A549 (cell line): ENCODE measurements around the gene SORCS3. TPM values are rescaled to one million over a fixed set of nuclear protein-coding genes. Genes with fewer than 3 reads are reported as not detected.

Experiments used
- ATAC-seq, 2 experiments: fragments of 200-7000 bp in 1 of 2; fragments of >200 bp in 1 of 2; cut with Nextera tagmentation in 1 of 2; cut with Tn5 transposase in 1 of 2; 3 replicates each; pipeline versions ENCODE4 v1.8.0 to v1.9.1; 2018 to 2020; ENCODE audit warnings: mild to moderate bottlenecking in 1 of 2, moderate library complexity in 1 of 2
- CTCF ChIA-PET: fragments of 300-600 bp; sonication (Branson Sonifier 250); formaldehyde crosslinking; extraction: SDS; loops from one replicate; lab custom pipeline; 2021; ENCODE audit warnings: antibody characterized with exemption, inconsistent platforms; lab: Yijun Ruan, JAX
- POLR2A ChIA-PET: fragments of 350-600 bp; formaldehyde crosslinking; extraction: SDS; loops from one replicate; lab custom pipeline; 2021; ENCODE audit warnings: antibody characterized with exemption, inconsistent platforms; lab: Yijun Ruan, JAX
- DNase-seq, 2 experiments: peaks; one replicate each; pipeline versions ENCODE4 v3.0.0 to v3.0.0-alpha.2; 2011 to 2016; ENCODE audit warnings: low read depth in 1 of 2, low spot score in 1 of 2
- FAIRE-seq: peaks from 2 replicates; lab custom pipeline; 2011; peaks lifted over from hg19 to GRCh38; lab: Jason Lieb, UNC
- H3K27ac ChIP-seq, 2 experiments: fragments of >200 bp; sonication (Bioruptor Twin); formaldehyde crosslinking; 3 replicates each; pipeline ENCODE4 v1.5.1; 2016 to 2017
- H3K4me1 ChIP-seq: fragments of >200 bp; sonication (Bioruptor Twin); formaldehyde crosslinking; 3 replicates; pipeline ENCODE4 v1.6.1; 2016
- H3K4me2 ChIP-seq: fragments of >200 bp; sonication (Bioruptor Twin); formaldehyde crosslinking; 3 replicates; pipeline ENCODE4 v1.6.1; 2016
- H3K4me3 ChIP-seq: fragments of >200 bp; sonication (Bioruptor Twin); formaldehyde crosslinking; 3 replicates; pipeline ENCODE4 v1.5.1; 2016
- H3K9me3 ChIP-seq: fragments of >200 bp; sonication (Bioruptor Twin); formaldehyde crosslinking; 3 replicates; pipeline ENCODE4 v1.6.1; 2016
- CEBPB ChIP-seq, 2 experiments: fragments of >200 bp in 1 of 2; sonication (Bioruptor Twin) in 1 of 2; formaldehyde crosslinking in 1 of 2; IDR thresholded peaks; 2 replicates each; pipeline ENCODE4 v1.6.1; 2012 to 2016
- CHD4 ChIP-seq: fragments of 200-600 bp; sonication (generic); IDR thresholded peaks from 2 replicates; pipeline ENCODE4 v1.6.1; 2016; ENCODE audit warnings: antibody characterized with exemption, mild to moderate bottlenecking, borderline replicate concordance
- MYC ChIP-seq: IDR thresholded peaks from 2 replicates; pipeline ENCODE4 v1.6.1; 2012; ENCODE audit warnings: mild to moderate bottlenecking, inconsistent platforms, low read length, improper control_type of control experiment, borderline replicate concordance
- NFE2L2 ChIP-seq: fragments of 150-350 bp; conservative IDR thresholded peaks from 2 replicates; pipeline ENCODE4 v1.6.1; 2014; ENCODE audit warnings: low read length
- NPAS2 ChIP-seq: fragments of 250-450 bp; sonication (Bioruptor Pico); IDR thresholded peaks from 2 replicates; pipeline ENCODE4 v1.8.0; 2022; ENCODE audit warnings: mild to moderate bottlenecking, moderate library complexity, borderline replicate concordance
- NR3C1 ChIP-seq: fragments of >200 bp; sonication (Bioruptor Twin); formaldehyde crosslinking; IDR thresholded peaks from 3 replicates; pipeline ENCODE4 v1.6.1; 2017
- POLR2A ChIP-seq: IDR thresholded peaks from 2 replicates; pipeline ENCODE4 v1.6.1; 2012; ENCODE audit warnings: mild to moderate bottlenecking, low read length
- RAD21 ChIP-seq, 2 experiments: fragments of >200 bp in 1 of 2; sonication (Bioruptor Twin) in 1 of 2; formaldehyde crosslinking in 1 of 2; IDR thresholded peaks in 1 of 2; conservative IDR thresholded peaks in 1 of 2; 2 replicates in 1 of 2; 3 replicates in 1 of 2; pipeline ENCODE4 v1.6.1; 2012 to 2018; ENCODE audit warnings: inconsistent platforms in 1 of 2
- RARB ChIP-seq: fragments of 250-450 bp; sonication (Bioruptor Pico); IDR thresholded peaks from 2 replicates; pipeline ENCODE4 v1.8.0; 2021; ENCODE audit warnings: mild to moderate bottlenecking, moderate library complexity
- RNF2 ChIP-seq: fragments of 200-600 bp; sonication (generic); IDR thresholded peaks from 2 replicates; pipeline ENCODE4 v1.6.1; 2016; ENCODE audit warnings: low read depth, mild to moderate bottlenecking, antibody characterized with exemption, moderate library complexity, borderline replicate concordance
- SREBF2 ChIP-seq: fragments of 450-650 bp; IDR thresholded peaks from 2 replicates; pipeline ENCODE4 v1.6.1; 2014; ENCODE audit warnings: mild to moderate bottlenecking, moderate library complexity
- ZC3H11A ChIP-seq: fragments of 450-650 bp; IDR thresholded peaks from 2 replicates; pipeline ENCODE4 v1.6.1; 2014; ENCODE audit warnings: antibody characterized with exemption, mild to moderate bottlenecking
- ZSCAN20 ChIP-seq: fragments of 250-450 bp; sonication (Bioruptor Pico); IDR thresholded peaks from 2 replicates; pipeline ENCODE4 v1.8.0; 2022; ENCODE audit warnings: mild to moderate bottlenecking, moderate library complexity
- WGBS: methylation state at CpG from one replicate; pipeline ENCODE4 v1.1.6; 2017; ENCODE audit errors: missing lambda C conversion rate; 5-methylcytosine and 5-hydroxymethylcytosine counted together
- polyA plus RNA-seq, 4 experiments: library from polyadenylated mRNA; depleted of rRNA in 3 of 4; stranded (reverse); fragments of >200 nt; fragmentation: RNase III in 1 of 4; extraction: RNeasy Plus Mini Kit Qiagen cat#74134 plus additional on column Dnase treatment in 1 of 4; gene quantifications; 2 replicates in 3 of 4; 3 replicates in 1 of 4; pipeline ENCODE4 v1.2.3, GENCODE V29; 2011 to 2017
- TF ChIP-seq, protein P1 (sequence below): fragments of 150-350 bp; IDR thresholded peaks from 2 replicates; pipeline ENCODE4 v1.6.1; 2014; ENCODE audit warnings: low read depth, mild to moderate bottlenecking, low read length
- TF ChIP-seq, protein P2 (sequence below): fragments of 250-450 bp; sonication (Bioruptor Pico); IDR thresholded peaks from 2 replicates; pipeline ENCODE4 v1.5.0; 2021; ENCODE audit warnings: mild to moderate bottlenecking, moderate library complexity, borderline replicate concordance
- TF ChIP-seq, protein P3 (sequence below): fragments of >200 bp; sonication (Bioruptor Twin); formaldehyde crosslinking; IDR thresholded peaks from 3 replicates; pipeline ENCODE4 v1.6.1; 2016
- TF ChIP-seq, protein P4 (sequence below): fragments of 450-650 bp; IDR thresholded peaks from 2 replicates; pipeline ENCODE4 v1.6.1; 2014; ENCODE audit warnings: antibody characterized with exemption
- TF ChIP-seq, protein P5 (sequence below): IDR thresholded peaks from 2 replicates; pipeline ENCODE4 v1.6.1; 2012
- TF ChIP-seq, protein P6 (sequence below): fragments of >200 bp; sonication (Bioruptor Twin); formaldehyde crosslinking; IDR thresholded peaks from 2 replicates; pipeline ENCODE4 v1.6.1; 2016
- TF ChIP-seq, protein P7 (sequence below): IDR thresholded peaks from 2 replicates; pipeline ENCODE4 v1.6.1; 2012; ENCODE audit warnings: low read depth, borderline replicate concordance

Gene SORCS3
- polyA plus RNA-seq, 2 of the 4 experiments (the other 2 are of a cell fraction): not detected

DNA sequence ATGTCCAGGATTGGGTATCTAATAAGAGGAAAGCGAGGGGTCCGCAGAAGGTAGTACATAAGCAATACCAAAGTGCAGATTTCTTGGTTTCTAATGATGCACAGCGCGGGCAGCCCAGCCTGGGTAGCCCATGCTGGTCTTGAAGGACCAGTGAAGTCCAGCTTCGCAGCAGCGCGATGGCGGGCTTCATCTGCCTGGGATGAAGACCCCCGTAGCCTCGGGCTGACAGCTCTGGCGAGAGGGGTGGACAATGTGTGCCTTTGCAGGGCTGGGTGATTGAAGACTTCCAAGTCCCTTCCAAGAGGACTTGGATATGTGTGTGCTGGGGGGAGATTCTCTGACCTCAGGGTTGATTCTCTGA, 2.2 kb downstream of the SORCS3 start:
- Histone ChIP-seq H3K4me2 (no peak overlapping the region), H3K4me3 (no peak overlapping the region), H3K27ac (no peak overlapping the region), H3K4me1 (peaks cover 27% of the 10 kb centered on the region), H3K9me3 (no peaks in the 10 kb centered on the region)
- ChIA-PET POLR2A (no interaction called here), CTCF (interaction anchor here (0.7 to 1.7 kb wide), 4 partner anchors 16 to 186 kb away, joined by 3 to 4 read pairs (median 4); no protein-coding TSS in a partner anchor)
- ATAC-seq: no peak
- no peak for DNase-seq
- WGBS: 63% methylated on average over 11 of the region's 11 CpGs
- FAIRE-seq: no peak
- TF ChIP-seq RAD21 (conservative IDR thresholded peaks at IDR 0.05 in 1 of 2, IDR thresholded peaks at IDR 0.05 in 1 of 2) (no peak), NFE2L2 (no peak), ZC3H11A (no peak), CEBPB (IDR thresholded peaks at IDR 0.05) (no peak), NPAS2 (CRISPR knock-in tag) (no peak), SREBF2 (no peak), RNF2 (no peak), NR3C1 (no peak), MYC (no peak), RARB (CRISPR knock-in tag) (no peak), ZSCAN20 (CRISPR knock-in tag) (no peak), POLR2A (no peak)
- TF ChIP-seq, protein P1, sequence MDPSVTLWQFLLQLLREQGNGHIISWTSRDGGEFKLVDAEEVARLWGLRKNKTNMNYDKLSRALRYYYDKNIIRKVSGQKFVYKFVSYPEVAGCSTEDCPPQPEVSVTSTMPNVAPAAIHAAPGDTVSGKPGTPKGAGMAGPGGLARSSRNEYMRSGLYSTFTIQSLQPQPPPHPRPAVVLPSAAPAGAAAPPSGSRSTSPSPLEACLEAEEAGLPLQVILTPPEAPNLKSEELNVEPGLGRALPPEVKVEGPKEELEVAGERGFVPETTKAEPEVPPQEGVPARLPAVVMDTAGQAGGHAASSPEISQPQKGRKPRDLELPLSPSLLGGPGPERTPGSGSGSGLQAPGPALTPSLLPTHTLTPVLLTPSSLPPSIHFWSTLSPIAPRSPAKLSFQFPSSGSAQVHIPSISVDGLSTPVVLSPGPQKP: no peak
- TF ChIP-seq, protein P2, sequence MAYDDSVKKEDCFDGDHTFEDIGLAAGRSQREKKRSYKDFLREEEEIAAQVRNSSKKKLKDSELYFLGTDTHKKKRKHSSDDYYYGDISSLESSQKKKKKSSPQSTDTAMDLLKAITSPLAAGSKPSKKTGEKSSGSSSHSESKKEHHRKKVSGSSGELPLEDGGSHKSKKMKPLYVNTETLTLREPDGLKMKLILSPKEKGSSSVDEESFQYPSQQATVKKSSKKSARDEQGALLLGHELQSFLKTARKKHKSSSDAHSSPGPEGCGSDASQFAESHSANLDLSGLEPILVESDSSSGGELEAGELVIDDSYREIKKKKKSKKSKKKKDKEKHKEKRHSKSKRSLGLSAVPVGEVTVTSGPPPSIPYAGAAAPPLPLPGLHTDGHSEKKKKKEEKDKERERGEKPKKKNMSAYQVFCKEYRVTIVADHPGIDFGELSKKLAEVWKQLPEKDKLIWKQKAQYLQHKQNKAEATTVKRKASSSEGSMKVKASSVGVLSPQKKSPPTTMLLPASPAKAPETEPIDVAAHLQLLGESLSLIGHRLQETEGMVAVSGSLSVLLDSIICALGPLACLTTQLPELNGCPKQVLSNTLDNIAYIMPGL (CRISPR knock-in tag): no peak
- TF ChIP-seq, protein P3, sequence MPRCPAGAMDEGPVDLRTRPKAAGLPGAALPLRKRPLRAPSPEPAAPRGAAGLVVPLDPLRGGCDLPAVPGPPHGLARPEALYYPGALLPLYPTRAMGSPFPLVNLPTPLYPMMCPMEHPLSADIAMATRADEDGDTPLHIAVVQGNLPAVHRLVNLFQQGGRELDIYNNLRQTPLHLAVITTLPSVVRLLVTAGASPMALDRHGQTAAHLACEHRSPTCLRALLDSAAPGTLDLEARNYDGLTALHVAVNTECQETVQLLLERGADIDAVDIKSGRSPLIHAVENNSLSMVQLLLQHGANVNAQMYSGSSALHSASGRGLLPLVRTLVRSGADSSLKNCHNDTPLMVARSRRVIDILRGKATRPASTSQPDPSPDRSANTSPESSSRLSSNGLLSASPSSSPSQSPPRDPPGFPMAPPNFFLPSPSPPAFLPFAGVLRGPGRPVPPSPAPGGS: no peak
- TF ChIP-seq, protein P4, sequence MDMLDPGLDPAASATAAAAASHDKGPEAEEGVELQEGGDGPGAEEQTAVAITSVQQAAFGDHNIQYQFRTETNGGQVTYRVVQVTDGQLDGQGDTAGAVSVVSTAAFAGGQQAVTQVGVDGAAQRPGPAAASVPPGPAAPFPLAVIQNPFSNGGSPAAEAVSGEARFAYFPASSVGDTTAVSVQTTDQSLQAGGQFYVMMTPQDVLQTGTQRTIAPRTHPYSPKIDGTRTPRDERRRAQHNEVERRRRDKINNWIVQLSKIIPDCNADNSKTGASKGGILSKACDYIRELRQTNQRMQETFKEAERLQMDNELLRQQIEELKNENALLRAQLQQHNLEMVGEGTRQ: no peak
- TF ChIP-seq, protein P5, sequence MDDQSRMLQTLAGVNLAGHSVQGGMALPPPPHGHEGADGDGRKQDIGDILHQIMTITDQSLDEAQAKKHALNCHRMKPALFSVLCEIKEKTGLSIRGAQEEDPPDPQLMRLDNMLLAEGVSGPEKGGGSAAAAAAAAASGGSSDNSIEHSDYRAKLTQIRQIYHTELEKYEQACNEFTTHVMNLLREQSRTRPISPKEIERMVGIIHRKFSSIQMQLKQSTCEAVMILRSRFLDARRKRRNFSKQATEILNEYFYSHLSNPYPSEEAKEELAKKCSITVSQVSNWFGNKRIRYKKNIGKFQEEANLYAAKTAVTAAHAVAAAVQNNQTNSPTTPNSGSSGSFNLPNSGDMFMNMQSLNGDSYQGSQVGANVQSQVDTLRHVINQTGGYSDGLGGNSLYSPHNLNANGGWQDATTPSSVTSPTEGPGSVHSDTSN: no peak
- TF ChIP-seq, protein P6, sequence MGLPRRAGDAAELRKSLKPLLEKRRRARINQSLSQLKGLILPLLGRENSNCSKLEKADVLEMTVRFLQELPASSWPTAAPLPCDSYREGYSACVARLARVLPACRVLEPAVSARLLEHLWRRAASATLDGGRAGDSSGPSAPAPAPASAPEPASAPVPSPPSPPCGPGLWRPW: no peak
- TF ChIP-seq, protein P7, sequence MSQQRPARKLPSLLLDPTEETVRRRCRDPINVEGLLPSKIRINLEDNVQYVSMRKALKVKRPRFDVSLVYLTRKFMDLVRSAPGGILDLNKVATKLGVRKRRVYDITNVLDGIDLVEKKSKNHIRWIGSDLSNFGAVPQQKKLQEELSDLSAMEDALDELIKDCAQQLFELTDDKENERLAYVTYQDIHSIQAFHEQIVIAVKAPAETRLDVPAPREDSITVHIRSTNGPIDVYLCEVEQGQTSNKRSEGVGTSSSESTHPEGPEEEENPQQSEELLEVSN: no peak

DNA sequence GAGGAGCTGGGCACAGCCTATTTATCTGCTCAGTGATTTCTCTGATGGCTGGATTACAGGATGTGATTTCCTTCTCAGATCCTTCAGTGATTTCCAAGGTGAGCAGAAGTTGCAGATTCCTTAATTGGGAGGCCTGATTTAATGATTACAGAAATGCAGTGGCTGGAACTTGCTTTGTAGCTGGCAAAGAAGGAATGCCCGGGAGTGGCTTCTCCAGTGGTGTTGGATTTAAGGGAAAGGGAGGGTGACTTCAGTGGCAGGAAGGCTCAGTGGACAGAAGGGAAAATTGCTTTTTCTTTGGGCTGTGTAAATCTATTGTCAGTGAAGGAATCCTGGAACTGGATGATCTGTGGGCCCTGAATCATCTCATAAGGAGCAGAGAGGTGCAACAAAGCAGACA, 5.1 kb downstream of the SORCS3 start:
- H3K9me3 ChIP-seq: no peaks in the 10 kb centered on the region
- no peak for TF ChIP-seq ZC3H11A
- TF ChIP-seq CHD4: no peak
- ChIA-PET POLR2A (no interaction called here), CTCF (no interaction called here)
- H3K4me3 ChIP-seq: no peak overlapping the region
- peaks cover 13% of the 10 kb centered on the region; the same call in 2 of the 3 replicates for H3K4me1 ChIP-seq
- FAIRE-seq: no peak
- H3K27ac ChIP-seq: no peak overlapping the region
- no peak for ATAC-seq
- DNase-seq: no peak
- 6% methylated on average over 1 of the region's 1 CpG for WGBS
- H3K4me2 ChIP-seq: no peak overlapping the region
